Fibroblast of lung (primary cell): Measurements from ENCODE around the gene AP1S1.

ENCODE experiments used
- CTCF ChIP-seq, 2 donors: IDR thresholded peaks in 1 of 2; conservative IDR thresholded peaks in 1 of 2; 1 replicate in 1 of 2; 2 replicates in 1 of 2; pipeline ENCODE4 v1.5.1; 2011 to 2012; ENCODE audit warnings: low read length in 2 of 2, control low read depth in 1 of 2, inconsistent platforms in 1 of 2, low read depth in 1 of 2, mild to moderate bottlenecking in 1 of 2
- EZH2 ChIP-seq: IDR thresholded peaks from 2 replicates; pipeline ENCODE4 v1.5.1; 2012; ENCODE audit warnings: low read length, control low read depth, mild to moderate bottlenecking; ENCODE audit errors: missing control alignments

GRCh38 chr7:101126651-101127459 is 27.4 kb upstream of the AP1S1 start, which contains the start of gene SERPINE1:
- peak; percentile 26 to 41 for TF ChIP-seq CTCF (conservative IDR thresholded peaks at IDR 0.05 in 1 of 2, IDR thresholded peaks at IDR 0.05 in 1 of 2; ENCODE audit: low read depth in 1 of 2, low read length in 2 of 2)
- no peak for TF ChIP-seq EZH2
